Measurements from ENCODE around the gene PPP1R11.
"Not testable (repeated sequence)": the region's sequence is repeated elsewhere in the genome, so short reads cannot be mapped to it uniquely, and the experiment has no call there.

Gene PPP1R11

GRCh38 chr6:30100154-30100553 lies 33.2 kb downstream of the PPP1R11 start:
- DNase-seq: no peak

- DNase-seq: peak; percentile 22
Measured at GRCh38 chr6:30100585-30101443, 33.8 kb downstream of the PPP1R11 start.

GRCh38 chr6:30101444-30102413 lies 34.7 kb downstream of the PPP1R11 start:
- peak; percentile 91 for DNase-seq

- DNase-seq: peak; percentile 49
Measured at GRCh38 chr6:30102414-30102969, 35.5 kb downstream of the PPP1R11 start.

GRCh38 chr6:30102970-30103871 lies 36.2 kb downstream of the PPP1R11 start:
- peak; percentile 93 for DNase-seq

- no peak for DNase-seq
Measured at GRCh38 chr6:30103872-30104179, 36.8 kb downstream of the PPP1R11 start.

- DNase-seq: no peak
Measured at GRCh38 chr6:30104661-30105060, 37.7 kb downstream of the PPP1R11 start.

- DNase-seq: no peak
Measured at GRCh38 chr6:30111266-30111856, 44.4 kb downstream of the PPP1R11 start.

GRCh38 chr6:30112402-30112994 lies 45.5 kb downstream of the PPP1R11 start:
- DNase-seq: no peak

- DNase-seq: no peak
Measured at GRCh38 chr6:30113003-30113759, 46.2 kb downstream of the PPP1R11 start, which contains the start of gene TRIM31. TSS of gene TRIM31 (minus strand) at chr6:30113090. CDS start at chr6:30112805, 285 bp downstream.

GRCh38 chr6:30113841-30114240 lies 46.8 kb downstream of the PPP1R11 start:
- no peak for DNase-seq

GRCh38 chr6:30116724-30117123 lies 49.7 kb downstream of the PPP1R11 start:
- DNase-seq: no peak

- not testable (repeated sequence) for DNase-seq
Measured at GRCh38 chr6:30118691-30119090, 51.7 kb downstream of the PPP1R11 start.
